ENCODE data around the gene PER2. TPM values are rescaled to one million over a fixed set of nuclear protein-coding genes. Genes with fewer than 3 reads are reported as not detected.

The PER2 gene
- total and polyA plus RNA-seq, 2 of the 4 experiments (the other 2 are of a cell fraction) = 1.7 to 3.2 TPM

DNA sequence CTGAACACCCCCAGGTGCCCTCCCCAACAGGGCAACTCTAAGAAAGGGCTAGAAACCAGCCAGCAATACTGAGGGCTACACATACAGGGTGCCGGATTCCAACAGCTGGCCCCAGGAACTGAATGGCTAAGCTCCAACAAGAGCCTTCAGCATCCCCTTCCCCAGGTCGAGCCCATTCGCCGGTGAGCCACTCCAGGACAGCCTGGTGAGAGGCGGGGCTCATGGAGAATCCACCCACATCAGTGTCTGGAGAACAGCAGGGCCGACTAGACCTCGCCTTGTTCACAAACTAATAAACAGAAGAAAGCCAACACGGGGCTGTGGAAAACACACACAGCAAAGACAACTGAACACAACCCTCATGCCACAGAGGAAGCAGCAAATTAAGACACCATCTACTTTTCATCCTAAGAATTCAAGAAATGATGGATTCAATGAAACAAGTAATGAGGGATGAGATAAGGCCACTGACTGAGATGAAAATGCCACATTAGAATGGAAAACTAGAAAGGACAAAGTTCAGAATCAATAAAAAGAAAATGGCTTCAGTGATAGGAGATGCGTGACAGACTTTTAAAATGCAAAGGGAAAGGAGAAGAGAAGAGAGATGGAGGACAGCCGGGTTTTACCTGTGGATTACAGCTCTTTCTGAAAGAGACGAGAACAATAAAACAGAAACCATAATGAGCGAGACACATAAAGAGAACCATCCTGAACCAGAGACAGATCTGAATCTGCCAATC lies 8.2 kb downstream of the PER2 start:
- H3K9ac ChIP-seq (ENCODE audit: low read depth, low read length) = no peak overlapping the region
- intact Hi-C loops (cut with micrococcal nuclease) = loop anchor here (10.0 kb wide), 1 partner anchor 605 kb away; no protein-coding TSS in a partner anchor
- H3K4me3 ChIP-seq (ENCODE audit: insufficient read depth, low read depth, low read length) = no peak overlapping the region
- no peaks in the 10 kb centered on the region for H3K27me3 ChIP-seq (ENCODE audit: control insufficient read depth, insufficient read depth, low read length)
- H3K14ac ChIP-seq (replicated peaks; ENCODE audit: low read depth, low read length) = no peak overlapping the region
- no peak overlapping the region for H4K91ac ChIP-seq (ENCODE audit: insufficient read depth, low read depth, low read length)
- H3K4ac ChIP-seq (ENCODE audit: low read depth, low read length) = no peak overlapping the region
- DNase-seq = no peak
- ChIA-PET CTCF (no interaction called here), POLR2A (ENCODE audit: unreplicated experiment) (no interaction called here)
- peaks cover 14 to 39% of the 10 kb centered on the region in 2 experiments for H3K79me1 ChIP-seq (ENCODE audit: low read depth in 1 of 2, low read length in 2 of 2)
- dilution Hi-C loops (cut with HindIII; ENCODE audit: low sequenced_read_pairs, unreplicated experiment) = no loop called here
- no peak overlapping the region for H2AK9ac ChIP-seq (replicated peaks; ENCODE audit: low read depth, low read length, poor library complexity)
- no peak overlapping the region for H2AFZ ChIP-seq (replicated peaks; ENCODE audit: low read length, poor library complexity)
- no peaks in the 10 kb centered on the region for H4K20me1 ChIP-seq (ENCODE audit: insufficient read depth, low read length)
- peaks cover 7% of the 10 kb centered on the region for H3K9me1 ChIP-seq (ENCODE audit: insufficient read depth, low read length)
- no peak overlapping the region for H3K27ac ChIP-seq (ENCODE audit: insufficient read depth, low read length)
- H3K4me1 ChIP-seq (ENCODE audit: control insufficient read depth, insufficient read depth, low read length) = peaks cover 3% of the 10 kb centered on the region; the same call in 1 of the 2 replicates
- H3K56ac ChIP-seq (ENCODE audit: extremely low read depth, insufficient read depth, low read length) = no peak overlapping the region
- no peak overlapping the region for H4K5ac ChIP-seq (ENCODE audit: low read depth, low read length)
- no peak for ATAC-seq (ENCODE audit: low read depth)
- no peak overlapping the region for H2BK20ac ChIP-seq (ENCODE audit: low read depth, low read length)
- H2BK120ac ChIP-seq (ENCODE audit: low read depth, low read length) = no peak overlapping the region
- peaks cover 11% of the 10 kb centered on the region for H3K36me3 ChIP-seq (ENCODE audit: control insufficient read depth, insufficient read depth, low read length)
- H4K8ac ChIP-seq (ENCODE audit: low read depth in 2 of 2, low read length in 2 of 2) = no peak overlapping the region
- BruUV-seq (replicated peaks) = no TSS peak
- no peak for TF ChIP-seq MAZ (IDR thresholded peaks at IDR 0.05; ENCODE audit: borderline replicate concordance, low read depth, low read length)
- TF ChIP-seq RAD21 (IDR thresholded peaks at IDR 0.05; ENCODE audit: low read length) = no peak
- TF ChIP-seq, protein P1, sequence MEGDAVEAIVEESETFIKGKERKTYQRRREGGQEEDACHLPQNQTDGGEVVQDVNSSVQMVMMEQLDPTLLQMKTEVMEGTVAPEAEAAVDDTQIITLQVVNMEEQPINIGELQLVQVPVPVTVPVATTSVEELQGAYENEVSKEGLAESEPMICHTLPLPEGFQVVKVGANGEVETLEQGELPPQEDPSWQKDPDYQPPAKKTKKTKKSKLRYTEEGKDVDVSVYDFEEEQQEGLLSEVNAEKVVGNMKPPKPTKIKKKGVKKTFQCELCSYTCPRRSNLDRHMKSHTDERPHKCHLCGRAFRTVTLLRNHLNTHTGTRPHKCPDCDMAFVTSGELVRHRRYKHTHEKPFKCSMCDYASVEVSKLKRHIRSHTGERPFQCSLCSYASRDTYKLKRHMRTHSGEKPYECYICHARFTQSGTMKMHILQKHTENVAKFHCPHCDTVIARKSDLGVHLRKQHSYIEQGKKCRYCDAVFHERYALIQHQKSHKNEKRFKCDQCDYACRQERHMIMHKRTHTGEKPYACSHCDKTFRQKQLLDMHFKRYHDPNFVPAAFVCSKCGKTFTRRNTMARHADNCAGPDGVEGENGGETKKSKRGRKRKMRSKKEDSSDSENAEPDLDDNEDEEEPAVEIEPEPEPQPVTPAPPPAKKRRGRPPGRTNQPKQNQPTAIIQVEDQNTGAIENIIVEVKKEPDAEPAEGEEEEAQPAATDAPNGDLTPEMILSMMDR (conservative IDR thresholded peaks at IDR 0.05; ENCODE audit: low read depth, low read length) = no peak
- TF ChIP-seq BHLHE40 (IDR thresholded peaks at IDR 0.05; ENCODE audit: low read depth, low read length) = no peak
- no peak for TF ChIP-seq SMC3 (IDR thresholded peaks at IDR 0.05; ENCODE audit: low read depth, low read length)
- H2AK5ac ChIP-seq (ENCODE audit: low read depth, low read length) = no peak overlapping the region
- H3K9me3 ChIP-seq (ENCODE audit: control insufficient read depth, insufficient read depth, low read length) = no peaks in the 10 kb centered on the region
- WGBS, 2 experiments (ENCODE audit: extremely low coverage in 2 of 2, insufficient read length in 1 of 2) = 100% methylated on average over 1 of the region's 12 CpGs; no CpG with 5 or more reads in 1 of the 2 experiments
- in situ Hi-C loops (cut with MboI; ENCODE audit: low sequenced_read_pairs) = no loop called here
- no peak overlapping the region for H3K23ac ChIP-seq (ENCODE audit: low read depth, low read length)
- no peak overlapping the region for H2BK5ac ChIP-seq (ENCODE audit: low read depth, low read length, poor library complexity, severe bottlenecking)
- H3K18ac ChIP-seq (ENCODE audit: low read depth, low read length) = no peak overlapping the region
- H2BK15ac ChIP-seq (ENCODE audit: low read depth, low read length) = no peak overlapping the region
- no peak overlapping the region for H3K4me2 ChIP-seq (ENCODE audit: low read depth, low read length)

Measured in IMR-90 (cell line).